Measurements from ENCODE around the gene C1orf21.

GRCh38 chr1:184407816-184408510 is 21.1 kb downstream of the C1orf21 start:
- no peak for TF ChIP-seq CTCF (IDR thresholded peaks at IDR 0.05)
- no peak for TF ChIP-seq EZH2 (IDR thresholded peaks at IDR 0.05; ENCODE audit: borderline replicate concordance, insufficient read depth, low read depth, low read length, poor library complexity, severe bottlenecking)
